Cardiac fibroblast (primary cell): Measurements from ENCODE around the gene TTC23.

Source experiments
- DNase-seq, 2 donors: peaks; one replicate each; pipeline versions ENCODE4 v3.0.0 to v3.0.0-alpha.2; 2010; ENCODE audit warnings: low read depth in 2 of 2
- H3K4me3 ChIP-seq, 2 donors: replicated peaks in 1 of 2; 1 replicate in 1 of 2; 2 replicates in 1 of 2; pipeline ENCODE4 v1.5.1; 2011; ENCODE audit warnings: low read depth in 2 of 2, low read length in 2 of 2, mild to moderate bottlenecking in 2 of 2, moderate library complexity in 1 of 2
- CTCF ChIP-seq: IDR thresholded peaks from one replicate; pipeline ENCODE4 v1.5.1; 2011; ENCODE audit warnings: low read depth, mild to moderate bottlenecking, low read length, inconsistent platforms

TTC23 gene

DNA sequence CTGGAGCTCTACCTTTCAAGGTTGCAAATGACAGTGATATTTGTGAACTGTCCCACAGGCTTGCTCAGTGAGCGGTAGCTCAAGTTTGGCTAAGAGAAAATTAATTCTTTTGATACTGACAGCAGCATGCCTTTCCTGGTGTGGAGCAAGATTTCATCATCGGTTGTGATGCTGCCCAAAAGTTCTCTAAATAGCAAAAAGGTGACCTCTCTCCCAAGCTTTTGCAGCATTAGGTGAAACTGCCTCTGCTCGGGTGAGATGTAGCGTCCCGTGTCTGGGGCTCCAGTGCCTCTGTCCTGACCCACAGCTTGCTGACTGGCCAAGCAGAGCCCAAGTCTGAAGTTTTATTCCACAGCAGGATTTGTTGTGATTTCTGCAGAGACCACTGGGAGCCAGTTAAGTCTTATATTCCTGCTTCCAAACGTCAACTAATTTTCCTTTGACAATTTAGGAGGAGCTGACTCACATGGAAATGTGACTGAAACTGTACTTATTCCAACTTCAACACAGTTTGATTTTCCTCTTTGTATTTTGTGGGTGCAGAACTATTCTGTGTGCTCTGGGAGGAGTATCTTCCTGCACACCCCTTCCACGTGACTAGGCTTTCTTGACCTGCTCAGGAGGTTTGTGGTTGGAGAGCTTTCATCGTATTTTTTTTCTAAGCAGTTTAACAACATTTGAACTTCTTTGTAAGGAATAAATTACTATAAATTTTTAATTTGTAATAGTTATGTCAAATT is 138.6 kb downstream of the TTC23 start:
- H3K4me3 ChIP-seq = no peak overlapping the region

GRCh38 chr15:99110093-99110492 is 139.3 kb downstream of the TTC23 start:
- DNase-seq = no peak
- no peak overlapping the region for H3K4me3 ChIP-seq
- TF ChIP-seq CTCF = no peak

More for the DNA sequence above, 138.6 kb downstream of the TTC23 start:
- DNase-seq = no peak
- TF ChIP-seq CTCF = no peak

DNA sequence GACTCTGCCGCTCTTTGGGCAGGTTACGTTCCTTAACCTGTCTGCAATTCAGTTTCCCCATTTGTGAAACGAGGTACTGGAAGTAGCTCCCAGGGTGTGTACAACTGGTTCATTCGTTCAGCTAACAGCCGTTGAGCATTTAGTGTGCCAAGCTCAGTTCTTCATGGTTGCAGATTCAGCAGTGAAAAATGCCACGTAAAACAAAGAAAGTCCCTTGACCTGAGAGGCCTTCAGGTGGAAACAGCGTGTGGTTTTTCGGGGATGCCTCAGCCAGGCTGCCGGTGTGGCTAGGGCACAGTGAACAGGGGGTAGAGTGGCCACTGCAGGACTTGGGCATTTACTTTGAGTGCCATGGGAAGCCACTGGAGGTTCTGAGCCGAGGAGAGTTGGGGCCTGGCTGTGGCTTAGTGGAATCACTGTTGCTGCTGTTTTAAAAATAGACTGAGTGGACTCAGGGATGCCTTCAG is 139.8 kb downstream of the TTC23 start:
- no peak for DNase-seq
- H3K4me3 ChIP-seq = no peak overlapping the region
- TF ChIP-seq CTCF = no peak

DNA sequence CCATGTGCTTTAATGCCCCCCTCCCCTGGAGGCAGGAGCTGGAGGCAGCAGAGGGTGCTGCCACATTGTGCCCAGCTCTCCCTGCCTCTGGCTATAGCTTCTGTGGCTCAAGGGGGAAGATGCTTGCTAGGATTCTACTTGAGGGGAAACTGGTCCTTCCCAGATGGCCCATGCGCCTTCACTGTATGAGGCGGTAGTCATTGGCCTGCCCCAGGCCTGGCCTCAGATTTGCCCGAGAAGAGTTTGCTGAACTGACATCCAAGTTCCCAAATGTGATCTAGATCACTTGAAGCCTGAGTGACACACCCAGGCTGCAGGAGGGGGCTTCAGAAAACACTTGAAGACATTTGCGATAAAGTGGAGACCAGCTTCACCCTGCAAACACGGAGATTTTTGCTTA is 140.4 kb downstream of the TTC23 start:
- no peak for DNase-seq
- TF ChIP-seq CTCF = no peak
- no peak overlapping the region for H3K4me3 ChIP-seq

GRCh38 chr15:99106417-99107220 is 142.8 kb downstream of the TTC23 start:
- H3K4me3 ChIP-seq = peak overlapping the region; percentile 27 to 45
- no peak for TF ChIP-seq CTCF
- peak; percentile 44 to 54 for DNase-seq

DNA sequence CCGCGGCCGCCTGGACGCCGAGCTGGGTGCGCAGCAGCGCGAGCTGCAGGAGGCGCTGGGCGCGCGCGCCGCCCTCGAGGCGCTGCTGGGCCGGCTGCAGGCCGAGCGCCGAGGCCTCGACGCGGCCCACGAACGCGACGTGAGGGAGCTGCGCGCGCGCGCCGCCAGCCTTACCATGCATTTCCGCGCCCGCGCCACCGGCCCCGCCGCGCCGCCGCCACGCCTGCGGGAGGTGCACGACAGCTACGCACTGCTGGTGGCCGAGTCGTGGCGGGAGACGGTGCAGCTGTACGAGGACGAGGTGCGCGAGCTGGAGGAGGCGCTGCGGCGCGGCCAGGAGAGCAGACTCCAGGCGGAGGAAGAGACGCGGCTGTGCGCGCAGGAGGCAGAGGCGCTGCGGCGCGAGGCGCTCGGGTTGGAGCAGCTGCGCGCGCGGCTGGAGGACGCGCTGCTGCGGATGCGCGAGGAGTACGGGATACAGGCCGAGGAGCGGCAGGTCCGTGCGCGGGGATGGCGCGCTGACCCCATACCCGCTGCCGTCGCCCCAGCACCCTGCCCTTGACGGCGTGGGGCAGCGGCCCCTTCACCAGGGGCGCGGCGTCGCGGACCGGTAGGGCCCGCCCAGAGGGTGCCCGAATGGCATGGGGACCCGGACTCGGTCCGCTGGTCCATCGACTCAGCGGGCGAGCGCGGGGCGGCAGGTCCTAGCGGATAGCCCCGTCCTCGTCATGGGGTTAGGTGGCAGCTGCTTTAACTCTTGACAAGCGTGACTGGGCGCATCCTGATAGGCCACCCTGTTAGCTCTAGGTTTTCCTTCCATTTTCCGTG is 143.7 kb downstream of the TTC23 start:
- peak overlapping the region; percentile 27 to 45 for H3K4me3 ChIP-seq

More for the DNA sequence above, 143.7 kb downstream of the TTC23 start:
- TF ChIP-seq CTCF = no peak
- peak; percentile 61 to 62 for DNase-seq
